ENCODE measurements around the gene FAM89B. TPM values are rescaled to one million over a fixed set of nuclear protein-coding genes. Genes with fewer than 3 reads are reported as not detected.
A peak's percentile ranks its signal among the peaks of the same experiment; 100 is the strongest.
"Not testable (repeated sequence)": the region's sequence is repeated elsewhere in the genome, so short reads cannot be mapped to it uniquely, and the experiment has no call there.

Gene FAM89B
- total RNA-seq, 4 donors from 2014 or later: 86.6 to 154 (median 119) TPM

- TF ChIP-seq POLR2A (IDR thresholded peaks at IDR 0.05): no peak
- TF ChIP-seq, protein P1, sequence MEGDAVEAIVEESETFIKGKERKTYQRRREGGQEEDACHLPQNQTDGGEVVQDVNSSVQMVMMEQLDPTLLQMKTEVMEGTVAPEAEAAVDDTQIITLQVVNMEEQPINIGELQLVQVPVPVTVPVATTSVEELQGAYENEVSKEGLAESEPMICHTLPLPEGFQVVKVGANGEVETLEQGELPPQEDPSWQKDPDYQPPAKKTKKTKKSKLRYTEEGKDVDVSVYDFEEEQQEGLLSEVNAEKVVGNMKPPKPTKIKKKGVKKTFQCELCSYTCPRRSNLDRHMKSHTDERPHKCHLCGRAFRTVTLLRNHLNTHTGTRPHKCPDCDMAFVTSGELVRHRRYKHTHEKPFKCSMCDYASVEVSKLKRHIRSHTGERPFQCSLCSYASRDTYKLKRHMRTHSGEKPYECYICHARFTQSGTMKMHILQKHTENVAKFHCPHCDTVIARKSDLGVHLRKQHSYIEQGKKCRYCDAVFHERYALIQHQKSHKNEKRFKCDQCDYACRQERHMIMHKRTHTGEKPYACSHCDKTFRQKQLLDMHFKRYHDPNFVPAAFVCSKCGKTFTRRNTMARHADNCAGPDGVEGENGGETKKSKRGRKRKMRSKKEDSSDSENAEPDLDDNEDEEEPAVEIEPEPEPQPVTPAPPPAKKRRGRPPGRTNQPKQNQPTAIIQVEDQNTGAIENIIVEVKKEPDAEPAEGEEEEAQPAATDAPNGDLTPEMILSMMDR (IDR thresholded peaks at IDR 0.05 in 4 of 5, conservative IDR thresholded peaks at IDR 0.05 in 1 of 5): no peak
- H3K4me1 ChIP-seq: peaks cover 62% of the 10 kb centered on the region in 2 donors
- in situ Hi-C loops (cut with MboI; ENCODE audit: low sequenced_read_pairs in 4 of 4): no loop called here
Measured at GRCh38 chr11:65559951-65560537, 12.3 kb upstream of the FAM89B start.

DNA sequence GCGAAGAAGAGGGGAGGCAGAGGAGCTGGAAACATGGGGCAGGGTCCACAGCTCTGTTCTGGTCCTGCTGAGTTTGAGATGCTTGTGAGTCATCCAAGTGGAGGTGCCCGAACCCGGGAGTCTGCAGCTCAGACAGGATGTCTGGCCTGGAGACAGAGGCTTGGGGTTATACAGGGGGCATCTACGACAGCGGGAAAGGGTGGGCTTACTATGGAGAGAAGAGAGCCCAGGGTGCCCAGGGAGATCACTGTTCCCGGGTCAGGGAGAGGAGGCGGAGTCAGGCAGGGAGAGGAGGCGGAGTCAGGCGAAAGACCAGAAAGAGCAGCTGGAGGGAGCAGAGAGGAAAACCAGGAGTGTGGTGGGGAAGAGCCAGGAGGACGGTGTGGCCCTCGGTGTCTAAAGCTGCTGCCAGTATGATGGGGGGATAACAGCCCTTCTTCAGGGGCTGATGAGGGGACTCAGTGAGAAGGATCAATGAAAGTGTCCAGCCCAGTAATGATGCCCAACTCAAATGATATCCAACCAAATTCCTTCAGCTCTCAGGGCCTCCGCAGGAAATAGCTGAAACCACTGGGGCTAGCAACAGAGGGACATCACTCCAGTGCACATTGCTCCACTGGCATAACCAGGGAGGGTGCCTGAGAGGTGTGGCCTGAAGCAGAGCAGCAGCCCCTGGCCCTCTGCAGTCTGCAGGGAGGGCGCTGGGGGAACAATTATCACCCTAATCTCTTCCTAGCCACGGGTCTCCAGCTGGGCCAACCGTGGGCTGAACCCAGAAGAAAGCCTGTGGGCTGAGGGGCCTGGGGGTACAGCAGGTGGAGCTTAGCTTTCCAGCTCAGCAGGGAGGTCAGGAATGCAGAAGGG, 11.6 kb upstream of the FAM89B start:
- Histone ChIP-seq H3K36me3 (no peaks in the 10 kb centered on the region), H3K27ac (peak overlapping the region; percentile 95 to 99 (median 97)), H3K27me3 (no peaks in the 10 kb centered on the region), H3K4me3 (no peak overlapping the region), H3K9me3 (no peaks in the 10 kb centered on the region), H3K4me1 (peaks cover 56 to 57% of the 10 kb centered on the region in 2 donors)
- intact Hi-C loops (cut with DNase I; ENCODE audit: low total_unique reads): loop anchor here (1.0 kb wide), 1 partner anchor 9 kb away; no protein-coding TSS in a partner anchor
- DNase-seq: peak in 1 of 2 donors; percentile 70
- no peak for TF ChIP-seq POLR2A (IDR thresholded peaks at IDR 0.05)
- ATAC-seq: peak in 1 of 2 donors; percentile 19
- in situ Hi-C loops (cut with MboI; ENCODE audit: low sequenced_read_pairs in 4 of 4): no loop called here

More at GRCh38 chr11:65559951-65560537, 12.3 kb upstream of the FAM89B start:
- H3K9me3 ChIP-seq: no peaks in the 10 kb centered on the region
- no peaks in the 10 kb centered on the region for H3K36me3 ChIP-seq
- H3K27ac ChIP-seq: peak overlapping the region; percentile 95 to 99 (median 97)
- H3K4me3 ChIP-seq: no peak overlapping the region
- DNase-seq (peak in 1 of 2 donors; percentile 62), ATAC-seq (peak; percentile 14 to 18)
- no peaks in the 10 kb centered on the region for H3K27me3 ChIP-seq
- intact Hi-C loops (cut with DNase I; ENCODE audit: low total_unique reads): loop anchor here (1.0 kb wide), 1 partner anchor 9 kb away; no protein-coding TSS in a partner anchor

- Histone ChIP-seq H3K9me3 (no peaks in the 10 kb centered on the region), H3K36me3 (no peaks in the 10 kb centered on the region), H3K27ac (peak overlapping the region; percentile 49 to 98 (median 84)), H3K4me1 (peaks cover 44% of the 10 kb centered on the region in 2 donors), H3K27me3 (no peaks in the 10 kb centered on the region), H3K4me3 (no peak overlapping the region)
- TF ChIP-seq POLR2A (IDR thresholded peaks at IDR 0.05): no peak
- TF ChIP-seq, protein P1 (IDR thresholded peaks at IDR 0.05 in 4 of 5, conservative IDR thresholded peaks at IDR 0.05 in 1 of 5): no peak
- DNase-seq (peak in 1 of 2 donors; percentile 70), ATAC-seq (peak; percentile 36 to 43)
- intact Hi-C loops (cut with DNase I; ENCODE audit: low total_unique reads): no loop called here
- in situ Hi-C loops (cut with MboI; ENCODE audit: low sequenced_read_pairs in 4 of 4): no loop called here
Measured at GRCh38 chr11:65562020-65562419, 10.3 kb upstream of the FAM89B start.

GRCh38 chr11:65562788-65563187, 9.6 kb upstream of the FAM89B start:
- H3K4me1 ChIP-seq: peaks cover 42 to 44% of the 10 kb centered on the region in 2 donors
- H3K27ac ChIP-seq: peak overlapping the region in 3 of 4 donors; percentile 49 to 98 (median 96)
- no peaks in the 10 kb centered on the region for H3K27me3 ChIP-seq
- H3K9me3 ChIP-seq: no peaks in the 10 kb centered on the region
- no peaks in the 10 kb centered on the region for H3K36me3 ChIP-seq
- H3K4me3 ChIP-seq: no peak overlapping the region
- intact Hi-C loops (cut with DNase I; ENCODE audit: low total_unique reads): no loop called here
- DNase-seq (no peak), ATAC-seq (no peak)
- in situ Hi-C loops (cut with MboI; ENCODE audit: low sequenced_read_pairs in 4 of 4): no loop called here
- no peak for TF ChIP-seq POLR2A (IDR thresholded peaks at IDR 0.05)
- TF ChIP-seq, protein P1 (IDR thresholded peaks at IDR 0.05 in 4 of 5, conservative IDR thresholded peaks at IDR 0.05 in 1 of 5): no peak

- Histone ChIP-seq H3K36me3 (no peaks in the 10 kb centered on the region), H3K27ac (no peak overlapping the region), H3K9me3 (no peaks in the 10 kb centered on the region), H3K4me3 (no peak overlapping the region), H3K27me3 (no peaks in the 10 kb centered on the region), H3K4me1 (peaks cover 45 to 48% of the 10 kb centered on the region in 2 donors)
- TF ChIP-seq, protein P1 (IDR thresholded peaks at IDR 0.05 in 4 of 5, conservative IDR thresholded peaks at IDR 0.05 in 1 of 5): no peak
- no peak for TF ChIP-seq POLR2A (IDR thresholded peaks at IDR 0.05)
- ATAC-seq (no peak), DNase-seq (no peak)
- in situ Hi-C loops (cut with MboI; ENCODE audit: low sequenced_read_pairs in 4 of 4) (no loop called here), intact Hi-C loops (cut with DNase I; ENCODE audit: low total_unique reads) (no loop called here)
Measured at GRCh38 chr11:65563601-65564000, 8.7 kb upstream of the FAM89B start.

DNA sequence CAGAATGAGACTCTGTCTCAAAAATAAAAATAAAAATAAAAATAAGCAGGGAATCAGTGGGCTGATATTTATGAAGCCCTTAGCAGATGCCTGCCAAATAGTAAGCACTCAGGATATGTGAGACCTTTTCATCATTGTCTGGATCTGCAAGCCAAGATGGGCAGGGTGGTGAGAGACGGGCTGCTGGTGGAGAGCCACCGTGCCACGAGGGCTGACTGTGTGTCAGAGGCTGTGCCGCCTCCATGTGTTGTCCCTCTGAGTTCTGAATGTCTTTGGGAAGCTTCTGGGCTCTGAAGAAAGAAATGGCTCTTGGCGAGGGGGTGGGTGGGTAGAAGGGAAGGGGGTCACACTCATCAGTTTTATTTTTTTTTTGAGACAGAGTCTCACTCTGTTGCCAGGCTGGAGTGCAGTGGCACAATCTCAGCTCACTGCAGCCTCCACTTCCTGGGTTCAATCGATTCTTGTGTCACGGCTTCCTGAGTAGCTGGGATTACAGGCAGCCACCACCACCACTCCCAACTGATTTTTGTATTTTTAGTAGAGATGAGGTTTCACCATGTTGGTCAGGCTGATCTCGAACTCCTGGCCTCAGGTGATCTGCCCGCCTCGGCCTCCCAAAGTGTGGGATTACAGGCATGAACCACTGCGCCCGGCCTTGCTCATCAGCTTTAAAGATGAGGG, 7.3 kb upstream of the FAM89B start:
- ATAC-seq; H3K9me3 ChIP-seq; in situ Hi-C loops (cut with MboI; ENCODE audit: low sequenced_read_pairs in 4 of 4); H3K27me3 ChIP-seq; H3K36me3 ChIP-seq; H3K4me3 ChIP-seq; DNase-seq; intact Hi-C loops (cut with DNase I; ENCODE audit: low total_unique reads): not testable (repeated sequence)
- peaks cover 44 to 45% of the 10 kb centered on the region in 2 donors for H3K4me1 ChIP-seq
- peak overlapping the region; percentile 25 to 42 (median 38) for H3K27ac ChIP-seq

All from gastrocnemius medialis (tissue), 4 donors.